Endothelial cell of umbilical vein (primary cell): ENCODE data around the gene ACLY. TPM values are rescaled to one million over a fixed set of nuclear protein-coding genes. Genes with fewer than 3 reads are reported as not detected.

Experiments
- BruUV-seq: library from RNA; stranded (reverse); fragments of 400-500 nt; replicated peaks from 2 replicates; lab custom pipeline; 2021; lab: Mats Ljungman, UMichigan
- CTCF ChIA-PET: fragments of 300-600, 350-600 bp; sonication (Branson Sonifier 250); formaldehyde crosslinking; loops from one replicate; lab custom pipeline; 2021; ENCODE audit warnings: antibody characterized with exemption, inconsistent platforms; lab: Charles Lee
- POLR2A ChIA-PET: fragments of 300-600, 350-600 bp; sonication (Branson Sonifier 250); formaldehyde crosslinking; loops from one replicate; lab custom pipeline; 2021; ENCODE audit warnings: antibody characterized with exemption, inconsistent platforms; lab: Charles Lee
- DNase-seq: peaks from one replicate; pipeline ENCODE4 v3.0.0-alpha.2; 2011; ENCODE audit warnings: low read depth, low spot score
- FAIRE-seq: peaks from 2 replicates; lab custom pipeline; 2011; peaks lifted over from hg19 to GRCh38; lab: Jason Lieb, UNC
- H2AFZ ChIP-seq: 2 replicates; pipeline ENCODE4 v1.6.0; 2012; ENCODE audit warnings: low read depth, low read length, control low read depth, inconsistent platforms
- H3K27ac ChIP-seq: 2 replicates; pipeline ENCODE4 v1.5.1; 2011; ENCODE audit warnings: low read depth, mild to moderate bottlenecking, control low read depth, low read length, moderate library complexity; ENCODE audit not compliant: insufficient read depth
- H3K27me3 ChIP-seq, 2 experiments: 2 replicates each; pipeline versions ENCODE4 v1.6.0 to v1.6.1; 2011; ENCODE audit warnings: low read length in 2 of 2, mixed read lengths in 1 of 2; ENCODE audit not compliant: control insufficient read depth in 2 of 2, insufficient read depth in 2 of 2
- H3K36me3 ChIP-seq, 2 experiments: 2 replicates in 1 of 2; 3 replicates in 1 of 2; pipeline ENCODE4 v1.5.1; 2011; ENCODE audit warnings: low read length in 2 of 2, mild to moderate bottlenecking in 1 of 2, moderate library complexity in 1 of 2; ENCODE audit not compliant: control insufficient read depth in 2 of 2, insufficient read depth in 2 of 2; ENCODE audit errors: extremely low read depth in 1 of 2
- H3K4me1 ChIP-seq: 3 replicates; pipeline ENCODE4 v1.5.1; 2011; ENCODE audit warnings: mild to moderate bottlenecking, low read length; ENCODE audit not compliant: control insufficient read depth, insufficient read depth; ENCODE audit errors: extremely low read depth
- H3K4me2 ChIP-seq: 2 replicates; pipeline ENCODE4 v1.6.1; 2011; ENCODE audit warnings: low read length, control low read depth, mixed read lengths; ENCODE audit not compliant: insufficient read depth
- H3K4me3 ChIP-seq, 3 experiments: fragments of 200-600 bp in 1 of 3; sonication (generic), shearing (Covaris generic) in 1 of 3; replicated peaks in 1 of 3; 2 replicates each; pipeline ENCODE4 v1.5.1; 2011 to 2016; ENCODE audit warnings: control low read depth in 3 of 3, low read length in 3 of 3, mild to moderate bottlenecking in 2 of 3, inconsistent platforms in 1 of 3, low read depth in 1 of 3, moderate library complexity in 1 of 3; ENCODE audit not compliant: insufficient read depth in 1 of 3
- H3K79me2 ChIP-seq: 2 replicates; pipeline ENCODE4 v1.6.0; 2012; ENCODE audit warnings: low read length, inconsistent platforms; ENCODE audit not compliant: control insufficient read depth, insufficient read depth
- H3K9ac ChIP-seq: replicated peaks from 2 replicates; pipeline ENCODE3; 2011; ENCODE audit warnings: low read length, control low read depth; ENCODE audit not compliant: insufficient read depth; ENCODE audit errors: extremely low read depth
- H3K9me1 ChIP-seq: replicated peaks from 3 replicates; pipeline ENCODE4 v1.6.0; 2011; ENCODE audit warnings: mild to moderate bottlenecking, low read length; ENCODE audit not compliant: control insufficient read depth, insufficient read depth; ENCODE audit errors: extremely low read depth
- H3K9me3 ChIP-seq: replicated peaks from 2 replicates; pipeline ENCODE4 v1.5.1; 2012; ENCODE audit warnings: low read length, inconsistent platforms; ENCODE audit not compliant: control insufficient read depth, insufficient read depth
- H4K20me1 ChIP-seq: replicated peaks from 2 replicates; pipeline ENCODE3; 2011; ENCODE audit warnings: mild to moderate bottlenecking, low read length; ENCODE audit not compliant: control insufficient read depth, insufficient read depth; ENCODE audit errors: extremely low read depth
- CTCF ChIP-seq, 2 donors: IDR thresholded peaks; 1 replicate in 1 of 2; 2 replicates in 1 of 2; pipeline ENCODE4 v1.5.1; 2011; ENCODE audit warnings: low read length in 2 of 2, mild to moderate bottlenecking in 2 of 2, moderate library complexity in 2 of 2, control low read depth in 1 of 2, inconsistent platforms in 1 of 2, low read depth in 1 of 2; ENCODE audit not compliant: insufficient read depth in 1 of 2; ENCODE audit errors: extremely low read depth in 1 of 2
- EZH2 ChIP-seq: IDR thresholded peaks from 2 replicates; pipeline ENCODE4 v1.6.1; 2012; ENCODE audit warnings: borderline replicate concordance, low read depth, mild to moderate bottlenecking, moderate library complexity, low read length, inconsistent platforms; ENCODE audit not compliant: severe bottlenecking
- FOS ChIP-seq: IDR thresholded peaks from 2 replicates; pipeline ENCODE4 v1.6.1; 2011; ENCODE audit warnings: mild to moderate bottlenecking, low read length, moderate library complexity, borderline replicate concordance; ENCODE audit not compliant: insufficient read depth
- GATA2 ChIP-seq: IDR thresholded peaks from 2 replicates; pipeline ENCODE4 v1.7.0; 2011; ENCODE audit warnings: low read depth, mild to moderate bottlenecking, moderate library complexity, mixed read lengths, low read length; ENCODE audit not compliant: insufficient read length, insufficient read depth
- JUN ChIP-seq: IDR thresholded peaks from 2 replicates; pipeline ENCODE4 v1.6.1; 2011; ENCODE audit warnings: borderline replicate concordance, low read depth; ENCODE audit not compliant: insufficient read length, insufficient read depth
- MAX ChIP-seq: IDR thresholded peaks from 2 replicates; pipeline ENCODE4 v1.6.1; 2011; ENCODE audit not compliant: insufficient read depth, insufficient read length
- MYC ChIP-seq: IDR thresholded peaks from one replicate; pipeline ENCODE4 v1.6.1; 2011; ENCODE audit warnings: mild to moderate bottlenecking, low read depth, low read length
- POLR2A ChIP-seq: IDR thresholded peaks from 2 replicates; pipeline ENCODE4 v1.6.1; 2012; ENCODE audit warnings: low read depth, mild to moderate bottlenecking, control low read depth, low read length
- POLR2AphosphoS5 ChIP-seq: IDR thresholded peaks from 2 replicates; pipeline ENCODE4 v1.6.1; 2012; ENCODE audit warnings: low read depth, mild to moderate bottlenecking, control low read depth, low read length, moderate library complexity; ENCODE audit not compliant: insufficient read depth
- dilution Hi-C: fragments of 300-500 bp; cut with MboI; formaldehyde crosslinking; loops from one replicate; pipeline ENCODE4 v1.15.0; 2019; ENCODE audit warnings: low sequenced_read_pairs; ENCODE audit not compliant: extremely low pct_ligation_motif_present
- intact Hi-C: fragments of 100-400 bp; cut with micrococcal nuclease; formaldehyde crosslinking; loops from one replicate; pipeline ENCODE4 v1.10.0; 2022
- polyA plus RNA-seq, 4 experiments: library from polyadenylated mRNA; depleted of rRNA in 3 of 4; stranded (reverse) in 3 of 4; unstranded in 1 of 4; fragments of >200 nt; gene quantifications; 2 replicates each; pipeline versions ENCODE4 v1.2.1 to v1.2.3, GENCODE V29; 2011 to 2012; ENCODE audit warnings: missing spikeins in 1 of 4
- small RNA-seq: library from RNA; depleted of rRNA; stranded (forward); fragments of <200 nt; gene quantifications from one replicate; pipeline ENCODE3, GENCODE V24; 2012; ENCODE audit warnings: low replicate concordance, low read depth; ENCODE audit not compliant: insufficient read depth, insufficient read length
- total RNA-seq: library from RNA; stranded (reverse); gene quantifications from 2 replicates; pipeline ENCODE4 v1.2.3, GENCODE V29; 2021

ACLY gene
- total and polyA plus RNA-seq, 2 donors (not counting 3 experiments of a cell fraction or from before 2014, with no cell fraction given): 174 to 324 TPM

- Histone ChIP-seq H3K79me2 (peaks cover 24% of the 10 kb centered on the region), H3K27me3 (no peaks in the 10 kb centered on the region), H3K4me3 (no peak overlapping the region), H3K9me3 (no peaks in the 10 kb centered on the region), H3K36me3 (peaks cover 0 to 24% of the 10 kb centered on the region in 2 experiments), H2AFZ (no peak overlapping the region), H3K27ac (no peak overlapping the region), H3K9me1 (no peaks in the 10 kb centered on the region), H4K20me1 (no peaks in the 10 kb centered on the region), H3K4me2 (no peak overlapping the region), H3K9ac (no peak overlapping the region), H3K4me1 (peaks cover 13% of the 10 kb centered on the region)
- TF ChIP-seq CTCF (IDR thresholded peaks at IDR 0.05; ENCODE audit: extremely low read depth in 1 of 2, insufficient read depth in 1 of 2, low read depth in 1 of 2, low read length in 2 of 2) (no peak), EZH2 (no peak), MAX (no peak), MYC (no peak), JUN (no peak), FOS (no peak), GATA2 (no peak), POLR2AphosphoS5 (no peak), POLR2A (no peak)
- no TSS peak for BruUV-seq
- ChIA-PET CTCF (no interaction called here), POLR2A (no interaction called here)
- intact Hi-C loops: no loop called here
- DNase-seq: no peak
- dilution Hi-C loops: no loop called here
- FAIRE-seq: no peak
Measured at GRCh38 chr17:41818024-41818423, 100.7 kb downstream of the ACLY start.

Small RNA genes within 50 kb of the gene (small RNA-seq; reads per million reads assigned to genes)
- not detected for gene AC125257.2

Other genes with a start within 250 kb of the ACLY start
- gene EIF1, start 230.1 kb downstream of the ACLY start, total RNA-seq: 814 and 839 TPM in 2 replicates
- gene EIF1, start 230.1 kb downstream of the ACLY start, polyA plus RNA-seq: 145 and 168 TPM in 2 replicates
- gene GAST, start 206.6 kb downstream of the ACLY start, total RNA-seq: not detected in 2 replicates
- gene GAST, start 206.6 kb downstream of the ACLY start, polyA plus RNA-seq: not detected in 2 replicates
- 0.23 and 0.24 TPM in 2 replicates for gene HAP1, start 184.3 kb downstream of the ACLY start, total RNA-seq
- gene HAP1, start 184.3 kb downstream of the ACLY start, polyA plus RNA-seq: 0.07 and 0.11 TPM in 2 replicates
- gene JUP, start 132.2 kb downstream of the ACLY start, total RNA-seq: 170 and 171 TPM in 2 replicates
- 98.0 and 100 TPM in 2 replicates for gene JUP, start 132.2 kb downstream of the ACLY start, polyA plus RNA-seq
- 37.1 and 39.2 TPM in 2 replicates for gene P3H4, start 107.0 kb downstream of the ACLY start, total RNA-seq
- gene P3H4, start 107.0 kb downstream of the ACLY start, polyA plus RNA-seq: 57.3 and 58.3 TPM in 2 replicates
- gene FKBP10, start 105.9 kb downstream of the ACLY start, total RNA-seq: 163 and 168 TPM in 2 replicates
- 377 and 431 TPM in 2 replicates for gene FKBP10, start 105.9 kb downstream of the ACLY start, polyA plus RNA-seq
- gene NT5C3B, start 82.7 kb downstream of the ACLY start, total RNA-seq: 57.4 and 67.3 TPM in 2 replicates
- gene NT5C3B, start 82.7 kb downstream of the ACLY start, polyA plus RNA-seq: 75.5 and 92.5 TPM in 2 replicates
- gene KLHL10, start 81.1 kb downstream of the ACLY start, total RNA-seq: not detected in 2 replicates
- gene KLHL10, start 81.1 kb downstream of the ACLY start, polyA plus RNA-seq: 0.10 TPM in 1 of 2 replicates, not detected in the other
- gene KLHL11, start 53.5 kb downstream of the ACLY start, total RNA-seq: 11.0 and 12.6 TPM in 2 replicates
- 2.9 and 3.1 TPM in 2 replicates for gene KLHL11, start 53.5 kb downstream of the ACLY start, polyA plus RNA-seq
- 0.60 and 1.0 TPM in 2 replicates for gene ODAD4, start 11.7 kb upstream of the ACLY start, total RNA-seq
- 0.19 TPM in 1 of 2 replicates, not detected in the other for gene ODAD4, start 11.7 kb upstream of the ACLY start, polyA plus RNA-seq
- gene CNP, start 47.8 kb upstream of the ACLY start, total RNA-seq: 84.9 and 88.3 TPM in 2 replicates
- 48.6 and 49.4 TPM in 2 replicates for gene CNP, start 47.8 kb upstream of the ACLY start, polyA plus RNA-seq
- 103 and 111 TPM in 2 replicates for gene DNAJC7, start 98.5 kb upstream of the ACLY start, total RNA-seq
- gene DNAJC7, start 98.5 kb upstream of the ACLY start, polyA plus RNA-seq: 16.0 and 19.8 TPM in 2 replicates
- 57.3 and 60.4 TPM in 2 replicates for gene NKIRAS2, start 101.1 kb upstream of the ACLY start, total RNA-seq
- gene NKIRAS2, start 101.1 kb upstream of the ACLY start, polyA plus RNA-seq: 87.6 and 96.9 TPM in 2 replicates
- gene C17orf113, start 131.7 kb upstream of the ACLY start, total RNA-seq: 0.18 and 0.20 TPM in 2 replicates
- gene C17orf113, start 131.7 kb upstream of the ACLY start, polyA plus RNA-seq: 0.19 and 0.30 TPM in 2 replicates
- gene ZNF385C, start 179.5 kb upstream of the ACLY start, total RNA-seq: not detected in 2 replicates
- 0.07 TPM in 1 of 2 replicates, not detected in the other for gene ZNF385C, start 179.5 kb upstream of the ACLY start, polyA plus RNA-seq
- 3.1 and 6.4 TPM in 2 replicates for gene DHX58, start 193.8 kb upstream of the ACLY start, total RNA-seq
- gene DHX58, start 193.8 kb upstream of the ACLY start, polyA plus RNA-seq: 9.0 and 12.7 TPM in 2 replicates
- 31.3 and 33.4 TPM in 2 replicates for gene KAT2A, start 202.4 kb upstream of the ACLY start, total RNA-seq
- gene KAT2A, start 202.4 kb upstream of the ACLY start, polyA plus RNA-seq: 32.4 and 32.9 TPM in 2 replicates
- not detected in 2 replicates for gene HSPB9, start 203.9 kb upstream of the ACLY start, total RNA-seq
- 0.03 TPM in 1 of 2 replicates, not detected in the other for gene HSPB9, start 203.9 kb upstream of the ACLY start, polyA plus RNA-seq
- 188 and 210 TPM in 2 replicates for gene RAB5C, start 236.0 kb upstream of the ACLY start, total RNA-seq
- 357 and 408 TPM in 2 replicates for gene RAB5C, start 236.0 kb upstream of the ACLY start, polyA plus RNA-seq